Measurements from ENCODE around the gene HEATR1. TPM values are rescaled to one million over a fixed set of nuclear protein-coding genes. Genes with fewer than 3 reads are reported as not detected.

The HEATR1 gene
- total RNA-seq, 2 experiments from 2014 or later, result 32.9 to 33.9 TPM

DNA sequence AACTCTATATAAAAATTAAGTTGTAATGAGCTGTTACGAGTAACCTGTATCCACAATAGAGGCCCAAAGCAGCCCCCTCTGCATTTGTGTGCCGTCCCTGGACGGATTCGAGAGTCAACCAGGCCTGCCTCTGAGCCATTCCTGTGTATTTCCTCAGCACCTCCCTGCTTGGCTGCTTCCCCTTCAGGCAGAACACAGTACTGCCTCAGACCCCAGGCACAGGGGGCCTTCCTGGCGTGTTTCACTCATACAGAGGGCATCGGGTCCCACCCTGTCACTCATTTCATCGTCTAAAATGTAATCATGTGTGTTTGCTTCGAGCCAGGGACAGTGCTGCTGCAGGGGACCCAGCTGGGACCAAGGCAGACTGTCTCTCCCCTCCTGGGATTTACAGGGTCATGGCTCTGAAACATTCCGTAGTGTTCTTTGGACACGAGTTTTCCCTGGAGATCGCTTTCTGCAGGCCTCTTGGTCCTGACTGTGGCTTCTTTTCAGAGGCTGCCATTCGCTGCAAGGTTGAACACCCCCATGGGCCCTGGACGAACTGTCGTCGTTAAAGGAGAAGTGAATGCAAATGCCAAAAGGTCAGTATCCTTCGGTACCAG lies 61.1 kb downstream of the HEATR1 start:
- POLR2A ChIA-PET, result no interaction called here
- CTCF ChIA-PET, result interaction anchor here (0.8 kb wide), 1 partner anchor 9 kb away, joined by 3 read pairs; no protein-coding TSS in a partner anchor
- Mint-ChIP-seq H3K27me3 (no peaks in the 10 kb centered on the region), H3K4me3 (no peak overlapping the region), H3K9me3 (no peaks in the 10 kb centered on the region), H3K4me1 (peaks cover 33% of the 10 kb centered on the region), H3K27ac (no peak overlapping the region), H3K36me3 (ENCODE audit: low read depth) (peaks cover 89% of the 10 kb centered on the region)
- DNase-seq, result no peak

DNA sequence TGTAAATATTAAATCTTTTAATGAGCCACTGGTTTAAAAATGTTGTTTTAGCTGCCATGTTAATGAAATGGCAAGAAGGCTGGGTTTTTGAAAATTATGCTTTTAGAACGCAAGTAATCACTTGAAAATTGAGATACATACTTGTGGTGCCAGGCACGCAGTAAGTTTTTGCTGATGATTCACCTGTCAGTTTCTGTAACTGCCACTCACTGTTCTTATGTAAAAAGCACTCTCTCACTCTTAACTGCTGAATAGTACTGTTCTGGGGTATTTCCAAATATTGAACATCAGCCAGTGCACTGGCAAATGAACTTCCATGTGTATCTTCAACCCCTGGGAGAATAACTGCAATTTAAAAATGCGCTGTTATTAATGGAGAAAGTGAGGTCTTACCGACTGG lies 62.6 kb downstream of the HEATR1 start:
- CTCF ChIA-PET, result no interaction called here
- POLR2A ChIA-PET, result no interaction called here
- Mint-ChIP-seq H3K9me3 (no peaks in the 10 kb centered on the region), H3K4me1 (peaks cover 33% of the 10 kb centered on the region), H3K27me3 (no peaks in the 10 kb centered on the region), H3K27ac (no peak overlapping the region), H3K4me3 (no peak overlapping the region), H3K36me3 (ENCODE audit: low read depth) (peaks cover 86% of the 10 kb centered on the region)
- DNase-seq, result no peak

DNA sequence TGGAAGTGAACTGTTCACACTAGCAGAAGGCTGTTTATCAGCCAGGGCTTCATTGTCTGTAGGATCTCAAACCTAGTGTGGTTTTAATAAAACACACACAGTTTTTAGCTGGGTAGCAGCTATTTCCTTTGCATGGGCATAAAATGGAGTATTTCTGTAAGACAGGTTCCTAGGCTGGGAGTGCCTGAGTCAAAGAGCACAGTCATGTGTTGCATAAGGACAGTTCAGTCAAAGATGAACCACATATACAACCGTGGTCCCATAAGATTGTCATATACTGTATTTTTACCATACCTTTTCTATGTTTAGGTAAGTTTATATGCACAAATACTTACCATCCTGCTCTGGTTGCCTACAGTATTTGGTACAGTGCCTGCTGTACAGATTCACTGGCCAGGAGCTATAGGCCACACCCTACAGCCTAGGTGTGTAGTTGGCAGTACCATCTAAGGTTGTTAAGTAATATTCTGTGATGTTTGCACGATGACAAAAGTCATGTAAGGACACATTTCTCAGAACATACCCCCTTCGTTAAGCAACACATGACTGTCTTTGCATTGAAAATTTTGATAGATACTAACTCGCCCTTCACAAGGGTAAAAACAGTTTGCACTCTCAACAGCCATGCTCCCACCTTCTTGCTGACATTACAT lies 63.4 kb downstream of the HEATR1 start:
- Mint-ChIP-seq H3K27ac (no peak overlapping the region), H3K9me3 (no peaks in the 10 kb centered on the region), H3K27me3 (no peaks in the 10 kb centered on the region), H3K4me1 (peaks cover 29% of the 10 kb centered on the region), H3K36me3 (ENCODE audit: low read depth) (peaks cover 87% of the 10 kb centered on the region), H3K4me3 (no peak overlapping the region)
- DNase-seq, result no peak
- CTCF ChIA-PET, result no interaction called here
- POLR2A ChIA-PET, result interaction anchor here (0.8 kb wide), 1 partner anchor 16 kb away, joined by 3 read pairs; no protein-coding TSS in a partner anchor

DNA sequence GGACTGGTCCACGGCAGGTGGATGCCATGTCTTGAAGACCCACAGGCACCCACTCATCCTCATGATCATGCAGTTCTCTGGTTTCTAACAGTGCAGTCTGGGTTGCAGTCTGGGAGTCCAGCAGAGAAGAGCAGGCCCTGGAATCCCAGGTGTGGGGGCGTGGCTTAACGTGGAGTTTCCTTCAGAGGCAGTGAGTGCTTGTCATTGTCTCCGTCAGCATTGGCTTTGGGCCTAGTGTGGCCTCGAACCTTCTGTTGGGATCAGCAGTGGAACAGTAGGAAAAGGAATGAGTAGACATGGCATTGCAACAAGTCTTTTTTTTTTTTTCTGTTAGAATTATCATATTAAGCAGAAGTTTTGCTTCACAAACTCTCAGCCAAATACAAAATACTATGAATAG lies 67.8 kb downstream of the HEATR1 start:
- Mint-ChIP-seq H3K4me1 (peaks cover 41% of the 10 kb centered on the region), H3K36me3 (ENCODE audit: low read depth) (peaks cover 81% of the 10 kb centered on the region)
- POLR2A ChIA-PET, result no interaction called here

DNA sequence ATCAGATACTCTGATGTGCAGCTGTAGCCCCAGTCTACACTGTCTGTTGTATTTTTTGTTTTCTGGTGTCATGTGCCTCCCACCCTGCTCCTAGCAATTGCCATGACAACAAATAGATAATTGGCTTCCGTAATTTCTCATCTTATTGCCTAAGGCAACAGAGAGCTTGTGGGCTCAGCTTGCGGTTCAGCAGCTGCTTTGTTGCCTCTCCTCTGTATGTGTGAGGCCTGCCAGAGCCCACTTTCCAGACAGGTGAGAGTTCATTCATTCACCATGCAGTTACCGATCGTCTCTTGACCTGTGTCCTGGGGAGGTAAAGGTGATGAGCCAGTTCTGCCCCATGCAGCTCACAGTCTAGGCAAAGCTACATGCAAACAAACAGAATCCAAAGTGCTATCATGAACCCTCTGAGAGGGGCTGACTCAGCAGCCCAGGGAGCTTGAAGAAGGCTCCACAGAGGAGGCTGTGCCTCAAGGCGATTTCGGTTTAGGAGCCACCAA lies 68.6 kb downstream of the HEATR1 start:
- CTCF ChIA-PET, result interaction anchor here (1.1 kb wide), 1 partner anchor 427 kb away, joined by 3 read pairs; no protein-coding TSS in a partner anchor
- H3K4me1 Mint-ChIP-seq, result peaks cover 48% of the 10 kb centered on the region

More for the DNA sequence above, 67.8 kb downstream of the HEATR1 start:
- Mint-ChIP-seq H3K4me3 (no peak overlapping the region), H3K9me3 (no peaks in the 10 kb centered on the region), H3K27me3 (no peaks in the 10 kb centered on the region), H3K27ac (no peak overlapping the region)
- no peak for DNase-seq
- CTCF ChIA-PET, result no interaction called here

DNA sequence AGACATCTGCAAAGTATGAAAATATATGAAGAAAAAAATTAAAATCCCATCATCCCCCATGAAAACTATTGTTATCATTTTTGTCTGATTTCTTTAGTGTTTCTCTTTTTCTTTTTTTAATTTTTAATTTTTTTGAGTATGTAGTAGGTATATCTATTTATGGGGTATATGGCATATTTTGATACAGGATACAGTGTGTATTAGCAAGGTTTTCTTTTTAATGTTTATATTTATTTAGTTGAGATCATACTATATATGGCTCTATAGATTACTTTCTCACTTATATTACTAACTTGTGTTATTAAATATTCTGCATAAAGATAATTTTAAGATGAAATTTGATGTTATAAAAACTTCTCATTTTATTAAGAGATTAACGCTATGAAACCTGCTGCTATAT lies 69.1 kb downstream of the HEATR1 start:
- no peaks in the 10 kb centered on the region for H3K27me3 Mint-ChIP-seq
- ChIA-PET POLR2A (interaction anchor here (0.9 to 1.9 kb wide), 6 partner anchors 9 to 27 kb away, joined by 3 to 18 read pairs (median 6); partner anchors contain the start of gene LGALS8), CTCF (interaction anchor here (1.1 to 1.2 kb wide), 2 partner anchors 10 to 427 kb away, joined by 3 to 4 read pairs; no protein-coding TSS in a partner anchor)
- no peak overlapping the region for H3K27ac Mint-ChIP-seq
- H3K4me1 Mint-ChIP-seq, result peaks cover 50% of the 10 kb centered on the region
- no peak overlapping the region for H3K4me3 Mint-ChIP-seq
- DNase-seq, result no peak
- H3K36me3 Mint-ChIP-seq (ENCODE audit: low read depth), result peaks cover 81% of the 10 kb centered on the region
- no peaks in the 10 kb centered on the region for H3K9me3 Mint-ChIP-seq

More for the DNA sequence above, 68.6 kb downstream of the HEATR1 start:
- H3K9me3 Mint-ChIP-seq, result no peaks in the 10 kb centered on the region
- POLR2A ChIA-PET, result interaction anchor here (0.9 to 1.0 kb wide), 2 partner anchors 9 to 11 kb away, joined by 3 to 5 read pairs; no protein-coding TSS in a partner anchor
- no peak overlapping the region for H3K4me3 Mint-ChIP-seq
- peaks cover 82% of the 10 kb centered on the region for H3K36me3 Mint-ChIP-seq (ENCODE audit: low read depth)
- no peaks in the 10 kb centered on the region for H3K27me3 Mint-ChIP-seq
- H3K27ac Mint-ChIP-seq, result no peak overlapping the region
- DNase-seq, result no peak

DNA sequence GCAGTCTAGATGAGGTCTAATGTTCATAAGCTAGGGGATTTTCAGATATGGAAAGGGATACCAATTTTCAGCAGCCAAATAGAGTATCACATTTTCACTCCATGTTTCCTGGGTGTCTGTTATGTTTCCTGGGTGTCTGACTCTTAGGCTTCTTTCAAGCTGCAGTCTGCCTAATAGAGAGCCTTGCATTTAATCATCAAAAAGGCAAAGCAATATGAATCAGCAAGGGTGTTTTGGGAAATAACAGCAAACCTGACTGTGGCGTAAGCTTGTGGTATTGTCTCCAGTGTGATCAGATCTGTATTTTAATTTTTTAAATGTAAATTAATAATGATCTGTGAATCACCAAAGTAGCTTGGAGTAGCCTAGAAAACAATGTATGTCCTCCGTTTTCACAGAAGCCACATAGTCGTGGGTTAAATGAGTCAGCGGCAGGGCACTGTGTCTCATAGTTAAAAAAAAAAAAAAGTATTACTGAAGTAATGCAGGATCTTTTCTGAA lies 70.1 kb downstream of the HEATR1 start:
- H3K4me3 Mint-ChIP-seq, result peak overlapping the region; percentile 22
- H3K9me3 Mint-ChIP-seq, result no peaks in the 10 kb centered on the region
- ChIA-PET POLR2A (interaction anchor here (1.2 to 1.9 kb wide), 6 partner anchors 10 to 71 kb away, joined by 3 to 18 read pairs (median 8); partner anchors contain the start of genes HEATR1 and LGALS8), CTCF (interaction anchor here (1.0 to 1.4 kb wide), 3 partner anchors 8 to 10 kb away, joined by 3 to 4 read pairs (median 4); partner anchors contain the start of gene LGALS8)
- H3K27me3 Mint-ChIP-seq, result no peaks in the 10 kb centered on the region
- H3K4me1 Mint-ChIP-seq, result peaks cover 53% of the 10 kb centered on the region
- peak; percentile 57 for DNase-seq
- H3K36me3 Mint-ChIP-seq (ENCODE audit: low read depth), result peaks cover 73% of the 10 kb centered on the region
- peak overlapping the region; percentile 81 for H3K27ac Mint-ChIP-seq

DNA sequence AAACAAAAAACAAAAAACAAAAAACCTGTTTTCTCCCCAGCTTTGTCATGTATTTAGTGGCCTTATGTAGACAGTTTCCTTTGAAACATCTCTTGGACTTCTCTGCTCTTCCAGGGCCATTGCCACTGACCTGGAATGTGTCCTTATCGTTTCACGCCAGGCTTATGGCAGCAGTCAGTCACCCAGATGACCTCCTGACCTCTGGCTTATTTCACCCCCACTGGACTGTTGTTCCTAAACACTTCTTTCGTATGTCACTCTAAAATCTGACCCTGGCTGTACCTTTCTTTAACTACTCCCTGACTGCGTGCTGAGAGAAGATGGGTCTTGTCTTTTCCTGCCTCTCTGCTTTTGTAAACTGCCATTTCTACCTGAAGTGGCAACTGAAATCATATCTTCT lies 71.5 kb downstream of the HEATR1 start:
- peaks cover 59% of the 10 kb centered on the region for H3K4me1 Mint-ChIP-seq
- no peak overlapping the region for H3K4me3 Mint-ChIP-seq
- CTCF ChIA-PET, result no interaction called here
- POLR2A ChIA-PET, result no interaction called here
- no peak for DNase-seq
- H3K27me3 Mint-ChIP-seq, result no peaks in the 10 kb centered on the region
- peak overlapping the region; percentile 65 for H3K27ac Mint-ChIP-seq
- no peaks in the 10 kb centered on the region for H3K9me3 Mint-ChIP-seq
- peaks cover 66% of the 10 kb centered on the region for H3K36me3 Mint-ChIP-seq (ENCODE audit: low read depth)

DNA sequence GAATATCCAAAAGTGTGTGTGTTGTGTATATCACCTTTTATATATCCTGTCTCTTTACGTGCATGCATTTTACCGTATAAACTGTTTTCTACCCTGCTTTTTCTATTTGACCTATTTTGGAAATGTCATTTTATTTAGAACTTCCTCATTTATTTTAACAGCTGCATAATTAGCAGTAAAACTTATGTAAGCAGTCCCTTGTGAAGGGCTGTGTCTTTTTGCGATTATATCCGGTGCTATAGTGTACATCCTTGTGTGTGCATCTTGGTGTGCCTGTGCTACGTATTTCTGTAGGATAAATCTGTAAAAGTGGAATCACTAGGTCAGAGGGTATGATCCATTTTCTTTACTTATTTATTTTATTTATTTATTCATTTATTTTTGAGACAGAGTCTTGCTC lies 73.4 kb downstream of the HEATR1 start:
- H3K4me1 Mint-ChIP-seq, result peaks cover 69% of the 10 kb centered on the region
- no peak for DNase-seq
- no peaks in the 10 kb centered on the region for H3K9me3 Mint-ChIP-seq
- no peaks in the 10 kb centered on the region for H3K27me3 Mint-ChIP-seq
- H3K4me3 Mint-ChIP-seq, result no peak overlapping the region
- ChIA-PET CTCF (no interaction called here), POLR2A (interaction anchor here (1.0 to 1.6 kb wide), 2 partner anchors 14 to 1026 kb away, joined by 3 to 4 read pairs; no protein-coding TSS in a partner anchor)
- H3K27ac Mint-ChIP-seq, result no peak overlapping the region
- peaks cover 66% of the 10 kb centered on the region for H3K36me3 Mint-ChIP-seq (ENCODE audit: low read depth)

DNA sequence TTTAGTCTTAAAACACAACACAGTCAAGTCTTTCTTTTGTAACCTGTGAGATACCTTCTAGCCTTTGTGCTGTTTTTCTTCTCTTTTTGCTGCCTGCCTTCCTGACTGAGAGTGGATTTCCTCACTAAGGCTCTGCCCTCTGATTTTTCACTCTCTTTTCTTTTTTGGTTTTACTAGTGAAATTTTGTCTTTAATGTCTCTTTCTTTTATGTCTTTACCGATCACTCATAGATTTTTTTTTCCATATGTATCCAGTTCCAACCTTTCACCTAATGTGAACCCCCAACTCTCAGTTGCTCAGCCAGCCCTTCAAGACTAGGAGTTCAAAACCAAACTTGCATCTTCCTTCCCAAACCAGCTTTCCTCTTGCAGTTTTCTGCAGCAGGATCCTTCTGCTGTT lies 74.0 kb downstream of the HEATR1 start:
- Mint-ChIP-seq H3K4me3 (no peak overlapping the region), H3K4me1 (peaks cover 66% of the 10 kb centered on the region), H3K9me3 (no peaks in the 10 kb centered on the region), H3K27ac (peak overlapping the region; percentile 38), H3K36me3 (ENCODE audit: low read depth) (peaks cover 62% of the 10 kb centered on the region), H3K27me3 (no peaks in the 10 kb centered on the region)
- DNase-seq, result no peak
- CTCF ChIA-PET, result no interaction called here
- POLR2A ChIA-PET, result interaction anchor here (1.0 kb wide), 1 partner anchor 13 kb away, joined by 3 read pairs; no protein-coding TSS in a partner anchor

DNA sequence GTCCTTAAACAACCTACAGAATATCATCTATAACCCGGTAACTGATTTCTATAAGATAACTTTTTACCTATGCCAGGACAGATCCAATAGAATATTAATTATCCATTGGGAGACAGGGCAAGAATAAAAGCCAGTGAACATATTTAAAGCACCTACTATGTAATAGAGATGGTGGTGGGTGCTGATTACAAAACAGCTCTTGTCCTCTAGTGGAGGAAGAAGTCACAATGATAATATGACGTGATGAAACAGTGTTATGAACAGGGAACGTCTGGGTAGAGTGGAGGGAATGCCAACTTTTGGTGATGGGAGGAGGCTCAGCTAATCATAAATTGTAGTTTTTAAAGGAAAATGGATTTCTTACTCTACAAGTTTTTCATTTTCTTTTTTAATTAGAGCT lies 78.2 kb downstream of the HEATR1 start:
- DNase-seq, result no peak
- H3K4me1 Mint-ChIP-seq, result peaks cover 55% of the 10 kb centered on the region
- ChIA-PET POLR2A (interaction anchor here (1.2 to 1.8 kb wide), 2 partner anchors 10 to 79 kb away, joined by 3 to 5 read pairs; partner anchors contain the start of gene HEATR1), CTCF (interaction anchor here (1.7 kb wide), 1 partner anchor 18 kb away, joined by 4 read pairs; no protein-coding TSS in a partner anchor)
- peaks cover 44% of the 10 kb centered on the region for H3K36me3 Mint-ChIP-seq (ENCODE audit: low read depth)
- H3K27ac Mint-ChIP-seq, result no peak overlapping the region
- no peaks in the 10 kb centered on the region for H3K9me3 Mint-ChIP-seq
- peaks cover 1% of the 10 kb centered on the region for H3K27me3 Mint-ChIP-seq
- H3K4me3 Mint-ChIP-seq, result peak overlapping the region; percentile 11

DNA sequence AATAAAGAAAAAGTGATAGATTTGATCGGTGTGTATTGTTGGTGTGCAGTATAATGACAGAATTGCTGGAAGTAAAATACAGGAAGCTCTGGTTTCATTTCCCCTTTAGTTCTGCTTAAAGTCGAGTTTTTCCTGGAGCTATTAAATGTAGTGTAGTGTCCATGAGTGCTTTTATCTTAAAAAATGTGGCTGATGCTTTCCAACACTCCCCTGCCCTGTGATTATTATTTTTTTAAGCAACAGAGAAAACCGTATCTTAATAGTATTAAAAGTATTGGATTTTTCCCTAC lies 79.5 kb downstream of the HEATR1 start:
- H3K27me3 Mint-ChIP-seq, result peaks cover 2% of the 10 kb centered on the region
- H3K9me3 Mint-ChIP-seq, result no peaks in the 10 kb centered on the region
- peaks cover 47% of the 10 kb centered on the region for H3K4me1 Mint-ChIP-seq
- H3K4me3 Mint-ChIP-seq, result peak overlapping the region; percentile 88
- ChIA-PET POLR2A (interaction anchor here (0.6 to 2.6 kb wide), 12 partner anchors 8 to 926 kb away, joined by 3 to 18 read pairs (median 4); partner anchors contain the start of gene HEATR1), CTCF (interaction anchor here (1.1 to 1.7 kb wide), 2 partner anchors 10 to 17 kb away, joined by 4 read pairs; no protein-coding TSS in a partner anchor)
- peaks cover 39% of the 10 kb centered on the region for H3K36me3 Mint-ChIP-seq (ENCODE audit: low read depth)
- DNase-seq, result no peak
- H3K27ac Mint-ChIP-seq, result peak overlapping the region; percentile 98

All from activated CD4-positive, alpha-beta memory T cell treated with anti-CD3 and anti-CD28 coated beads, Interleukin-2, amount 10 ng/mL, durations not matched to agents 7 days and 5 days (primary cell).